NCI-H2081 treated with DMSO at 0.1 percent for 48 hours (cell line): Measurements from ENCODE around the gene SUV39H1.
"Not testable (repeated sequence)": the region's sequence is repeated elsewhere in the genome, so short reads cannot be mapped to it uniquely, and the experiment has no call there.

Experiments used
- DNase-seq: peaks from one replicate; lab custom pipeline; 2025; lab: John Stamatoyannopoulos, UW

The SUV39H1 gene, protein sequence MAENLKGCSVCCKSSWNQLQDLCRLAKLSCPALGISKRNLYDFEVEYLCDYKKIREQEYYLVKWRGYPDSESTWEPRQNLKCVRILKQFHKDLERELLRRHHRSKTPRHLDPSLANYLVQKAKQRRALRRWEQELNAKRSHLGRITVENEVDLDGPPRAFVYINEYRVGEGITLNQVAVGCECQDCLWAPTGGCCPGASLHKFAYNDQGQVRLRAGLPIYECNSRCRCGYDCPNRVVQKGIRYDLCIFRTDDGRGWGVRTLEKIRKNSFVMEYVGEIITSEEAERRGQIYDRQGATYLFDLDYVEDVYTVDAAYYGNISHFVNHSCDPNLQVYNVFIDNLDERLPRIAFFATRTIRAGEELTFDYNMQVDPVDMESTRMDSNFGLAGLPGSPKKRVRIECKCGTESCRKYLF

DNA sequence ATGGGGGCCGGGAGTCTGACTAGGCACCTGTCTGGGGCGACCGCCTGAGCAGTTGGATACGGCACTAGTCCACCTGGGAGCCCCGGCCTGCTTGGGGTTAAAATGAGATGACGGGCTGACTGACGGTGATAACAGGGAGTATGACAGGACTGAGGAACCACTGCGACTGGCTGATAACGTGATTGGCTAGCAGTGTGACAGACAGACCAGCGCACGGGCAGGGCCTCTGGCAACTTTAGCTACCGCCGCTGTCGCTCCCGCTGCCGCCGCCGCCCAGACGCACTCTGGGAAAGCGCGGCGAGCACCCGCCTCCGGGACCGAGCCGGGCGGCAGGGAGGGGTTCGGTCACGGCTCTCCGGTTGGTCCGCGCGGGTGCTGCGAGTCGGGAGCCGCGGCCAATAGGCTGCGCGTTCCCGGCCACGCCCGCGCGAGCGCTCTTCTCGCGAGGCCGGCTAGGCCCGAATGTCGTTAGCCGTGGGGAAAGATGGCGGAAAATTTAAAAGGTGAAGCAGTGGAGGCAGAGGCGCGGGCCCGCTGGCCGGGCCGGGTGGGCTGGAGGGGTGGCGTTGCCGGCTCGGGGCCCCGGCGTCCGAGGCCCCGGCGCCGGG, at the start of gene SUV39H1:
Gene SUV39H1, plus strand, starts transcription at position 434 of the 608 bp plus-strand sequence. Its CDS starts 51 bp downstream, at position 485.
- peak; percentile 56 for DNase-seq

GRCh38 chrX:48648336-48648751, 48.2 kb upstream of the SUV39H1 start:
- DNase-seq = peak; percentile 6

GRCh38 chrX:48649102-48649501, 47.4 kb upstream of the SUV39H1 start:
- no peak for DNase-seq

DNA sequence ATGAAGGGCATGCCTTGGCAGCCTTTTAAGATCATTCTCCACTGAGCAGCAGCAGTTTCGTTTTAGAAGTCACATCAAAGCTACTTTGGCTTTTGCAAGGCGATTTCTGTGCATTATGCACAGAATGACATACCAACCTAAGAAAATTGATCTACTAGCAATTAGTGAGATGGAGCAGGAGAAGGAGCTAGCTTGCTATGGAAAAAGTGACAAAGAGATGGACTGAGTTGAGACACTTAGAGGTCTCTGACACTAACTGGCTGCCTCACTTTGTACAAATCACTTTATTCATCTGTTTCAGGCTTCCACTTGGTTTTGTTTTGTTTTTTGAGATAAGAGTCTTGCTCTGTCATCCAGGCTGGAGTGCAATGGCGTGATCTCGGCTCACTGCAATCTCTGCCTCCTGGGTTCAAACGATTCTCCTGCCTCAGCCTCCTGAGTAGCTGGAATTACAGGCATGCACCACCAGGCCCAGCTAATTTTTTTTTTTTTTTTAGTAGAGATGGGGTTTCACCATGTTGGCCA, 44.4 kb upstream of the SUV39H1 start:
- DNase-seq = not testable (repeated sequence)

GRCh38 chrX:48654746-48655145, 41.8 kb upstream of the SUV39H1 start:
- DNase-seq = not testable (repeated sequence)

GRCh38 chrX:48659686-48660085, 36.8 kb upstream of the SUV39H1 start:
- DNase-seq = not testable (repeated sequence)

- DNase-seq = no peak
These were observed 33.3 kb upstream of the SUV39H1 start for GRCh38 chrX:48663241-48663640.

DNA sequence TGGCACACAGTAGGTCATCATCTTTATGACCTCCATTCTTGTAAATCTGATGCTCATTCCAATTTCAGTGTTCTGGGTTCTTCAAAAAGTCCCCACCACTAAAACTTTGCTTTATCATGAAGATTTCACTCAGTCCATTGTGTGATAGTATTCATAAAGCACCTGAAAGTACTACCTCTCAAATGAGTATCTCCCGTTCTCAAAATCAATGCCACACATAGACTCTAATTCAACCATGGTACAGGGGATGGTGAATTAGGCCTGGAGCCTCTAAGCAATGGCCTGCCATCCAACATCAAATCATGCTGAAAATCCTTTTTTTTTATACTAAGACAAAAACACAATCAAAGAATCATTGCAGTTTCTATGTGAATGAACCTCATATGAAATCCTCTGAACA, 32.4 kb upstream of the SUV39H1 start:
- no peak for DNase-seq

DNA sequence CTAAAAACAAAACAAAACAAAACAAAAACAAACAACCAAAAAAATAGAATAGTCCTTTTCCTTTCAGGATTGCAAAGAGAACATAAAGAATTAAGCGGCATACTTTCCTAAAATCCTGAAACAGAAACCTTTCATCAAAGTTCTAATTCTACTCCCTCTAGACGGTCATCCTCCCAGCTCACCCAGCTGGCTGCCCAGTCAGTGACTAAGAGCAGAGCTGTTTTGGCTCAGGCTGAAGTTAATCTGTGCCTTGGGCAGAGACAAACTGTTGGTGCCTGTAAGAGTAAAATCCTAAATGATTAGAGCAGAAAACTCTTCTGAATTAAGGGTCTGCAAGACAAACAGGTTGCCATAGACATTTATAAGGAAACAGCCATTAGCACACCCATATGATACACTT, 30.5 kb upstream of the SUV39H1 start:
- DNase-seq = no peak

DNA sequence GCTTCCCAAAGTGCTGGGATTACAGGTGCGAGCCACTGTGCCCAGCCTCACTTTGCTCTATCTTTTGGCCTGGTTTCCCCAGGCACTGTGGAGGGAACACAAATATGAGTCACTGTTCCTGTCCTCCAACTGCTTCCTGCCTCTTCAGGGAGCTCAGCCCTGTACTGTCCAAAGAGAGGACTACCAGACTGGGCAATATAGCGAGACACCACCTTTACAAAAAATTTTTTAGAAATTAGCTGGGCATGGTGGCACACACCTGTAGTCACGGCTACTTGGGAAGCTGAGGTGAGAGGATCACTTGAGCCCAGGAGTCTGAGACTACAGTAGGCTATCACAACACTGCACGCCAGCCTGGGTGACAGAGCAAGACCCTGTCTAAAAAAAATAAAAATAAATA, 29.9 kb upstream of the SUV39H1 start:
- no peak for DNase-seq

DNA sequence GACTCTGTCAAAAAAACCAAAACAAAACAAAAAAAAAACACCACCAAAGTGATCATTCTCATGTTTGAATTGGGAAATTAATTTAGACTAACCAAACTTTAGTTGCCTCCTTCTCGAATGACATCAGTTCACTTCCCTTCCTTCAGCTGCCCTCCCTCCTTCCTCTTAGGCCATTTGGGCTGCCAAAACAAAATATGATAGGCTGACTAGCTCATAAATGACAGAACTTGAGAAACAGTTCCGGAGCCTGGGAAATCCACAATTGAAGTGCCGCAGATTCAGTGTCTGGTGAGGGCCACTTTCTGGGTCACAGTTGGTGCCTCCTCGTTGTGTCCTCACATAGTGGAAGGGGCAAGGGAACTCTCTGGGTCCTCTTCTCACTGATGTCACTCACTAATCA, 29.0 kb upstream of the SUV39H1 start:
- no peak for DNase-seq

GRCh38 chrX:48668187-48668586, 28.3 kb upstream of the SUV39H1 start:
- not testable (repeated sequence) for DNase-seq

- peak; percentile 53 for DNase-seq
These were observed 20.2 kb upstream of the SUV39H1 start for GRCh38 chrX:48676106-48676892.

GRCh38 chrX:48676893-48677270, 19.7 kb upstream of the SUV39H1 start:
- no peak for DNase-seq

DNA sequence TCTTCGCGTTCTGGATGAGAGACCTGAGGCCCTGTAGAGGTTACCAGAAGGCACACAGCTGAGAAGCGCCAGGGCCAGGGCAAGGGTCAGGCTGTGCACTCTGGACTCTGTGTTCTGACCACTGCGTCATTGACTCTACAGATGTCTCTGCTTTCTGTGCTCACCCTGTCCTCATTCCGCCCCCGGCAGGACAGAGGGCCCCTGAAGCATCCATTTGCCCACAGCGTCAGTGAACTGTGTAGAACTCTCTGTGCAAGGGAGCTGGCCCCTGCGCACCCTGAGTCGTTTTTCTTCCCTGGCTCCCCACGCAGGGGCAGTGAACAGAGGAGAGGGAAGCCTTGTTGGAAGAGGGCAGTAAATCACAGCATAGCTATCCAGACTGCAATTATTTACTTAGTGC, 19.0 kb upstream of the SUV39H1 start:
- DNase-seq = no peak

DNA sequence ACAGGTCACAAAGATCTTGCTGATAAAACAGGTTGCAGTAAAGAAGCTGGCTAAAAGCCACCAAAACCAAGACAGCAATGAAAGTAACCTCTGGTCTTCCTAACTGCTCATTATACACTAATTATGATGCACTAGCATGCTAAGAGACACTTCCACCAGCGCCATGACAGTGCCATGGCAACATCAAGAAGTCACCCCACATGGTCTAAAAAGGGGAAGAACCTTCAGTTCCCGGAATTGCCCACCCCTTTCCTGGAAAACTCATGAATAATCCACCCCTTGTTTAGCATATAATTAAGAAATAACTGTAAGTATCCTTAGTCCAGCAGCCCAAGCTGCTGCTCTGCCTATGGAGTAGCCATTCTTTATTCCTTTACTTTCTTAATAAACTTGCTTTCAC, 16.1 kb upstream of the SUV39H1 start:
- DNase-seq = not testable (repeated sequence)

GRCh38 chrX:48680925-48681324, 15.6 kb upstream of the SUV39H1 start:
- not testable (repeated sequence) for DNase-seq

DNA sequence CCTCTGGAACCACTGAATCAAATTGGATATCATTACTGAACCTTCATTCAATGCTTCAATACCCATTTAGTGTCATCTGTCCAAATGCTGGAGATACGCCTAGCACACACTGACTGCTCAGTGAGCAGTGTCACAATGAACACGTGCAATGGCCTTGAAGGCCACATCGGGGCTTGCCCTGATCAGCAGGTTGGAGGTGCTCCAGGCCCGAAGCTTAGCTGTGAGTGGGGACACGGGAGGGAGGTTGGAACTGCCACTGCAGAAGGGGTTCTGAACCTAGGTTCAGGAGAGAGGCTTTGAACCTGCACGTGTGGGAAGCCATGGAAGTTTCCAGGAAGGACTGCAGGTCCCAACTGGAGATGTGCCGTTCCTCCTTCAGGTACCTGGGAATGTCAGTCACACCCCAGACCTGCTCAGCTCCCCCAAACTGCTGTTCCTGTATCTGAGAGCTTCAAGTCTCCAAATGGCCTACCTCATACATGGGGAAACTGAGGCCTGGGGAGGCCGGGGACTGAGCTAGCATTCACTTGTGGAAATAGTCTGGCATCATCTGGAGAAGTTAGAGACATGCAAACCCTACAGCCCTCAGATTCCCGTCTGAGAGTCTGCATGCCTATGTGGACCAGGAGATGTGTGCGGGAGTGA, 14.9 kb upstream of the SUV39H1 start:
- no peak for DNase-seq

- DNase-seq = not testable (repeated sequence)
These were observed 13.7 kb upstream of the SUV39H1 start for GRCh38 chrX:48682795-48683194.

DNA sequence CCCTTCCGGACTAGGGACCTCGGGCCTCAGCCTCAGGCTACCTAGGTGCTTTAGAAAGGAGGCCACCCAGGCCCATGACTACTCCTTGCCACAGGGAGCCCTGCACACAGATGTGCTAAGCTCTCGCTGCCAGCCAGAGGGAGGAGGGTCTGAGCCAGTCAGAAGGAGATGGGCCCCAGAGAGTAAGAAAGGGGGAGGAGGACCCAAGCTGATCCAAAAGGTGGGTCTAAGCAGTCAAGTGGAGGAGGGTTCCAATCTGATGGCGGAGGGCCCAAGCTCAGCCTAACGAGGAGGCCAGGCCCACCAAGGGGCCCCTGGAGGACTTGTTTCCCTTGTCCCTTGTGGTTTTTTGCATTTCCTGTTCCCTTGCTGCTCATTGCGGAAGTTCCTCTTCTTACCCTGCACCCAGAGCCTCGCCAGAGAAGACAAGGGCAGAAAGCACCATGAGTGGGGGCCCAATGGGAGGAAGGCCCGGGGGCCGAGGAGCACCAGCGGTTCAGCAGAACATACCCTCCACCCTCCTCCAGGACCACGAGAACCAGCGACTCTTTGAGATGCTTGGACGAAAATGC, 13.0 kb upstream of the SUV39H1 start, which contains the start of gene WAS:
Gene WAS, plus strand, starts transcription at position 389 of the 572 bp plus-strand sequence. Its CDS starts 55 bp downstream, at position 444.
- DNase-seq = no peak

DNA sequence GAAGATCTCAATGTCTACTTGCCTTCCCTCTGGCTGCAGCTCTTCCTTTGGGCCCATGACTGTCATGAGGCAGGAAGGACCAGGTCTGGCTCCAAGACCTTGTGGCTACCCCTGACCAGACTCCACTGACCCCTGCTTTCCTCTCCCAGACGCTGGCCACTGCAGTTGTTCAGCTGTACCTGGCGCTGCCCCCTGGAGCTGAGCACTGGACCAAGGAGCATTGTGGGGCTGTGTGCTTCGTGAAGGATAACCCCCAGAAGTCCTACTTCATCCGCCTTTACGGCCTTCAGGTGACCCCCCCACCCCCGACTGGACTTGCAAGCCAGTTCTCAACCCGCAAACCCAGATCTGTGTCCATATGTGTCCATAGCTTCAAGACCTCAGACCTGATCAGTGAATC, 12.4 kb upstream of the SUV39H1 start:
- DNase-seq = no peak
